Neural cell (in vitro differentiated cells): ENCODE measurements around the gene SIMC1.

Experiments
- CTCF ChIP-seq: fragments of 450-650 bp; IDR thresholded peaks from 2 replicates; pipeline ENCODE4 v1.5.1; 2014; ENCODE audit warnings: antibody characterized with exemption, mild to moderate bottlenecking, moderate library complexity; ENCODE audit not compliant: poor library complexity, severe bottlenecking
- EZH2 ChIP-seq: fragments of 200-600, 300-800 bp; shearing (Covaris generic), sonication (generic); IDR thresholded peaks from 2 replicates; pipeline ENCODE4 v1.6.1; 2014; ENCODE audit warnings: antibody characterized with exemption, low read length, borderline replicate concordance, mild to moderate bottlenecking; ENCODE audit not compliant: insufficient read depth, poor library complexity, severe bottlenecking
- MXI1 ChIP-seq: fragments of 450-650 bp; conservative IDR thresholded peaks from 2 replicates; pipeline ENCODE4 v1.6.1; 2014; ENCODE audit warnings: antibody characterized with exemption, mild to moderate bottlenecking; ENCODE audit not compliant: poor library complexity, severe bottlenecking
- POLR2AphosphoS5 ChIP-seq: IDR thresholded peaks from 2 replicates; pipeline ENCODE4 v1.6.1; 2012
- SMC3 ChIP-seq: fragments of 450-650 bp; conservative IDR thresholded peaks from 2 replicates; pipeline ENCODE4 v1.6.1; 2014; ENCODE audit warnings: antibody characterized with exemption, mild to moderate bottlenecking, moderate library complexity; ENCODE audit not compliant: poor library complexity

- no peak for TF ChIP-seq POLR2AphosphoS5
- no peak for TF ChIP-seq CTCF
- TF ChIP-seq EZH2 = no peak
- no peak for TF ChIP-seq SMC3
- TF ChIP-seq MXI1 = no peak
Observed at GRCh38 chr5:176394881-176395675, 156.9 kb downstream of the SIMC1 start.
